Testis (tissue), 3 donors: Measurements from ENCODE around the gene THRB. TPM values are rescaled to one million over a fixed set of nuclear protein-coding genes. Genes with fewer than 3 reads are reported as not detected.

Source experiments
- DNase-seq: peaks from one replicate; pipeline ENCODE4 v3.0.0-alpha.2; 2019
- H3K27ac ChIP-seq, 2 donors: fragments of 200-600 bp; sonication (generic); one replicate each; pipeline ENCODE4 v1.5.1; 2019
- H3K27me3 ChIP-seq: fragments of 200-600 bp; sonication (generic); one replicate; pipeline ENCODE4 v1.5.1; 2019
- H3K36me3 ChIP-seq: fragments of 200-600 bp; sonication (generic); one replicate; pipeline ENCODE4 v1.5.1; 2017; ENCODE audit warnings: low read depth; ENCODE audit errors: missing control alignments
- H3K4me1 ChIP-seq: fragments of 200-600 bp; sonication (generic); one replicate; pipeline ENCODE4 v1.5.1; 2019
- H3K4me3 ChIP-seq, 2 donors: fragments of 200-600 bp; sonication (generic); one replicate each; pipeline ENCODE4 v1.5.1; 2017 to 2019
- H3K9me3 ChIP-seq: fragments of 200-600 bp; sonication (generic); one replicate; pipeline ENCODE4 v1.5.1; 2017
- POLR2A ChIP-seq: fragments of 450-650 bp; IDR thresholded peaks from one replicate; pipeline ENCODE4 v1.6.1; 2017; ENCODE audit warnings: antibody characterized with exemption, mild to moderate bottlenecking, moderate library complexity
- WGBS, 2 donors: methylation state at CpG; one replicate each; pipeline ENCODE4 v1.1.5; 2018; 5-methylcytosine and 5-hydroxymethylcytosine counted together
- intact Hi-C: fragments of 100-400 bp; cut with DNase I; formaldehyde crosslinking; loops from one replicate; pipeline ENCODE4 v1.15.1; 2023; ENCODE audit warnings: low total_unique reads
- polyA plus RNA-seq: library from polyadenylated mRNA; stranded (reverse); fragments of 350-450 nt; fragmentation: Illumina TruSeq; extraction: RNeasy Lipid Tissue Mini Kit (QIAGEN cat#74804); gene quantifications from one replicate; pipeline ENCODE4 v1.2.3, GENCODE V29; 2014; ENCODE audit warnings: low read depth, low replicate concordance; ENCODE audit not compliant: insufficient read depth
- total RNA-seq, 2 donors: library from RNA; depleted of rRNA; stranded (reverse); fragments of >200 nt; gene quantifications; one replicate each; pipeline ENCODE4 v1.2.3, GENCODE V29; 2016
- TF ChIP-seq, protein P1 (sequence below), 3 experiments: fragments of 450-650 bp in 2 of 3; fragments of 200-600 bp in 1 of 3; sonication (generic) in 1 of 3; IDR thresholded peaks; one replicate each; pipeline ENCODE4 v1.5.1; 2016 to 2019; ENCODE audit warnings: antibody characterized with exemption in 3 of 3, mild to moderate bottlenecking in 2 of 3, moderate library complexity in 1 of 3

The THRB gene
- total and polyA plus RNA-seq, 3 donors from 2014 or later: 1.3 to 2.0 (median 1.4) TPM

DNA sequence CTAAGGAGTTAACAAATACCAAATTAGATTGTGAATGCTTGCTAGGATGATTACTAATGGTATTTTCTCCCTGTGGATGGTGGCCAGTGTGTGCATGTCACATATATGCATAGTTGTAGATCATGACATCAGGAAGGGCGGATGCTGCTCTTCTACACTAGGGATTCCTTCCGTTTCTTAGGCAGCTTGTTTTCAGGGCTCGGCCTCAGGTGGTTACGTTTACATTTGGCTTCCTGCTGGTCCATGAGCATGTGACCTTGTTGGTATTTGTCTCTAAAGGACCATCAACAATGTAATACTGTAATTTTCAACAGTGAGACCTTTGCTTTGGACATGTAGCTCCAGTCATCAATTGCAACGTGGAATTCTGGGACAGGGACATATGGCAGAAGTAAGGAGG is 328.1 kb downstream of the THRB start:
- Histone ChIP-seq H3K4me1 (no peaks in the 10 kb centered on the region), H3K27me3 (no peaks in the 10 kb centered on the region), H3K36me3 (no peaks in the 10 kb centered on the region), H3K27ac (no peak overlapping the region), H3K9me3 (no peaks in the 10 kb centered on the region), H3K4me3 (no peak overlapping the region)
- no peak for TF ChIP-seq POLR2A
- TF ChIP-seq, protein P1, sequence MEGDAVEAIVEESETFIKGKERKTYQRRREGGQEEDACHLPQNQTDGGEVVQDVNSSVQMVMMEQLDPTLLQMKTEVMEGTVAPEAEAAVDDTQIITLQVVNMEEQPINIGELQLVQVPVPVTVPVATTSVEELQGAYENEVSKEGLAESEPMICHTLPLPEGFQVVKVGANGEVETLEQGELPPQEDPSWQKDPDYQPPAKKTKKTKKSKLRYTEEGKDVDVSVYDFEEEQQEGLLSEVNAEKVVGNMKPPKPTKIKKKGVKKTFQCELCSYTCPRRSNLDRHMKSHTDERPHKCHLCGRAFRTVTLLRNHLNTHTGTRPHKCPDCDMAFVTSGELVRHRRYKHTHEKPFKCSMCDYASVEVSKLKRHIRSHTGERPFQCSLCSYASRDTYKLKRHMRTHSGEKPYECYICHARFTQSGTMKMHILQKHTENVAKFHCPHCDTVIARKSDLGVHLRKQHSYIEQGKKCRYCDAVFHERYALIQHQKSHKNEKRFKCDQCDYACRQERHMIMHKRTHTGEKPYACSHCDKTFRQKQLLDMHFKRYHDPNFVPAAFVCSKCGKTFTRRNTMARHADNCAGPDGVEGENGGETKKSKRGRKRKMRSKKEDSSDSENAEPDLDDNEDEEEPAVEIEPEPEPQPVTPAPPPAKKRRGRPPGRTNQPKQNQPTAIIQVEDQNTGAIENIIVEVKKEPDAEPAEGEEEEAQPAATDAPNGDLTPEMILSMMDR (IDR thresholded peaks at IDR 0.05): no peak
- WGBS, 2 donors: 87 to 91% methylated on average over 5 of the region's 5 CpGs
- intact Hi-C loops: no loop called here
- DNase-seq: no peak

DNA sequence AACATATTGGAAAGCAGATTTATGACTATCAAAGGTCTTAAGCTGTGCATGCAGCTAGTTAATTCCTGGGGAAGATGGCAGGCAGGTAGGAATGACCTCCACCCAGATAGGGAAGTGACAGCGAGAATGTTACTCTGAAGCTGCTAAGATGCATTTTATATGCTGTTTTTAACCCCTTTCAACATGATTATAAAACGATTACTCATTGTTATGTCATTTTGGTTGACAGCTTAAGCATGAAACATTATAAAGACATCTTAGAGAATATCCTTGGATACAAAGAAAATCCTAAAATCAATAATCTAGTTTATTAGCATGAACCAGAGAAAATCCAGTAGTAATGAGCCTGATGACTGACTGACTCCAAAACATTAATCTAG is 329.1 kb downstream of the THRB start:
- H3K27me3 ChIP-seq: no peaks in the 10 kb centered on the region
- H3K27ac ChIP-seq: no peak overlapping the region
- DNase-seq: no peak
- TF ChIP-seq POLR2A: no peak
- TF ChIP-seq, protein P1 (IDR thresholded peaks at IDR 0.05): no peak
- intact Hi-C loops: no loop called here
- WGBS, 2 donors: 63 to 80% methylated on average over 2 of the region's 2 CpGs
- no peak overlapping the region for H3K4me3 ChIP-seq
- no peaks in the 10 kb centered on the region for H3K9me3 ChIP-seq
- no peaks in the 10 kb centered on the region for H3K36me3 ChIP-seq
- no peaks in the 10 kb centered on the region for H3K4me1 ChIP-seq

DNA sequence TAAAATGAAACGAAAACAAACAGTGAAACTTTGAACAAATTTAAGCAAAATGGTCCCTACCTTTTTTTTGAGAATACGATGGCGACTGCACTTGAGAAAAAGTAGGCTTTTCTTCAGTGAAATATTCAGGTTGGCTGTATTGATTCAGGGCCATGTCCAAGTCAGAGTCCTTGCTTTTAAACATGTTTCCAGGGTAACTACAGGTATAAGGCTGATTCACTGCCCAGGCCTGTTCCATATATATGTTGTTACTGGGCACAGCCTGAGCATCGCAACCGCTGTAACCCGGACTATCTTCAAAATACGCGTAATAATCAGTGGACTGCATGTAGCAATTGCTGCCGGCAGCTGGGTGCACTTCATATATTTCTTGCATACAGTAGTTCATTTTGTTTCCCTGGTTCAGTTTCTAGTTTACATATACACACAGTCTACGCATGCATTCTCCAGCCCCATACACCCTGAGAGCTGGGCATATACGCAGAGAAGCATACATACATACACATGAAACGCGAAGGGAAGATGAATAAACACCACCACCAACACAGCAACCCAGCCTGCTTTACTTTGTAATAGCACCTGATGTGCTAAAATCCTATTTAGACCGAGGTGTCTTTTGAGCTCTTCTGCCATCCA is 329.6 kb downstream of the THRB start:
- DNase-seq: no peak
- WGBS, 2 donors: 79 to 81% methylated on average over 14 of the region's 14 CpGs
- Histone ChIP-seq H3K9me3 (no peaks in the 10 kb centered on the region), H3K4me1 (no peaks in the 10 kb centered on the region), H3K4me3 (no peak overlapping the region), H3K36me3 (no peaks in the 10 kb centered on the region), H3K27me3 (no peaks in the 10 kb centered on the region), H3K27ac (no peak overlapping the region)
- TF ChIP-seq, protein P1 (IDR thresholded peaks at IDR 0.05): no peak
- no peak for TF ChIP-seq POLR2A
- intact Hi-C loops: no loop called here

DNA sequence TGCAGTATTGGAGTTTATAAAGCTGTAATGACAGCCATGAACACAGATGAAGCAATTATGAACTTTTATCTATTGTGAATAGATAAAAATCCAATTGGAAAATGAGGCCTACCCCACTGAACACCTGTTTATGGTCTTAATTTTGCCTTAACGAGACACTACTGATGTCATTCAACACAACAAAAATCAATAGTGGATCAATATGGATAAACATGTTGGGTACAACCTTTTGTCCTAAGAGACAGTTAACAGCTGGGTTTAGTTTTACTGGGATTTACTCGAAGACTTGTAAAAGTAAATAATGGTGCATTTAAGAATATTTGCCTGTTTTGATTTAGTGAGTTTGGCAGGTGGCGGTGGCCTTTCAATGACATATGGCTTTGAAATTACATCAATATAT is 331.7 kb downstream of the THRB start:
- H3K4me1 ChIP-seq: no peaks in the 10 kb centered on the region
- WGBS, 2 donors: 96% methylated on average over 3 of the region's 3 CpGs
- no peak for DNase-seq
- TF ChIP-seq, protein P1 (IDR thresholded peaks at IDR 0.05): no peak
- no peak for TF ChIP-seq POLR2A
- no peak overlapping the region for H3K27ac ChIP-seq
- H3K4me3 ChIP-seq: no peak overlapping the region
- intact Hi-C loops: no loop called here
- H3K36me3 ChIP-seq: no peaks in the 10 kb centered on the region
- H3K9me3 ChIP-seq: no peaks in the 10 kb centered on the region
- no peaks in the 10 kb centered on the region for H3K27me3 ChIP-seq

DNA sequence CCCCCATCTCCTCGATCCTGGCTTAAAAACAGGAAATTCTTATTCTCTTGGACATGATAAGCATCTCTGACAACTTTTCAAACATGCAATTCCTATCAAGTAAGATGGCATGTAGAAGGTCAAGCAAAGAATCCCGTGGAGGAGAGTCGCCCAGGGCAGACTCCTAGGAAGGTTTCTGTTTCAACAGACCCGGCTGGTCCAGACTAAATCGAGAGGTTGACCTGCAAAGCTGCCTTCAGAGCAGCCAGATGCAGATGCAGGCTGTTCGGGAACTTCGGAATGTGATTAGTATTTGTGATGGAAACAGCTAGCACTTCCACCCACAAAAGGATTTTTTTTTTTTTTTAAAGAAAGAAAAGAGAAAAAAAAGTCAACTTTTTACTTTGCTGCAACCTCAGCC is 332.8 kb downstream of the THRB start:
- Histone ChIP-seq H3K4me1 (no peaks in the 10 kb centered on the region), H3K27ac (no peak overlapping the region), H3K9me3 (no peaks in the 10 kb centered on the region), H3K36me3 (no peaks in the 10 kb centered on the region), H3K27me3 (no peaks in the 10 kb centered on the region), H3K4me3 (no peak overlapping the region)
- intact Hi-C loops: no loop called here
- TF ChIP-seq, protein P1 (IDR thresholded peaks at IDR 0.05): no peak
- TF ChIP-seq POLR2A: no peak
- no peak for DNase-seq
- WGBS, 2 donors: 47 to 49% methylated on average over 7 of the region's 7 CpGs
